Measurements from ENCODE around the gene NEK9.

The NEK9 gene

GRCh38 chr14:75032939-75033338, 93.9 kb downstream of the NEK9 start:
- DNase-seq (ENCODE audit: low read depth) = no peak

- no peak for DNase-seq (ENCODE audit: low read depth)
Measured at GRCh38 chr14:75030147-75030546, 96.7 kb downstream of the NEK9 start.

All from HS-27A (cell line).